ENCODE results near the gene ZNF582. TPM values are rescaled to one million over a fixed set of nuclear protein-coding genes. Genes with fewer than 3 reads are reported as not detected.

The ZNF582 gene
- total and polyA plus RNA-seq, 2 donors (not counting 3 experiments of a cell fraction or from before 2014, with no cell fraction given), result 2.5 to 2.9 TPM

DNA sequence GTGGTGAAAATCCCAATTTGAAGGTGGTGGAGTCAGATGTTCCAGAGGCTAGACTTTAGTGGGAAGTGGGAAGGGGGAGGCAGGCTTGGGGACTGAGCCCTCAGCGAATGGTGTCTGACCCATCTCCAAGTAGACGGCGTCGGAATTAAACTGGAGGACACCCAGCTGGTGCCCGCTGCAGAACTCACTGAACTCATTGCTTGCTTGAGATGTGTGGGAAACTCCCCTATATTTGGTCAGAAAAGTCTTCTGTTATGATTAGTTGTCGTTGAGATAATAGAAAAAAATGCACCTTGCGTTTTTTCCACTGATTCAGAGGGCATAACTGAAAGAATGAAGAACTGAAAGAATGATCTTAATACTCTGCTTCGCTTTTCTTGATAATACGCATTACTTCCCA is 9.9 kb upstream of the ZNF582 start:
- Histone ChIP-seq H3K79me2 (ENCODE audit: control insufficient read depth, insufficient read depth, low read length) (no peaks in the 10 kb centered on the region), H3K27me3 (ENCODE audit: control insufficient read depth in 2 of 2, insufficient read depth in 2 of 2, low read length in 2 of 2) (no peaks in the 10 kb centered on the region), H3K9ac (replicated peaks; ENCODE audit: extremely low read depth, insufficient read depth, low read length) (peak overlapping the region; percentile 71), H2AFZ (ENCODE audit: low read depth, low read length) (peak overlapping the region; percentile 72), H3K36me3 (ENCODE audit: control insufficient read depth in 2 of 2, extremely low read depth in 1 of 2, insufficient read depth in 2 of 2, low read length in 2 of 2) (peaks cover 0 to 6% of the 10 kb centered on the region in 2 experiments), H3K9me1 (replicated peaks; ENCODE audit: control insufficient read depth, extremely low read depth, insufficient read depth, low read length) (no peaks in the 10 kb centered on the region), H4K20me1 (replicated peaks; ENCODE audit: control insufficient read depth, extremely low read depth, insufficient read depth, low read length) (no peaks in the 10 kb centered on the region), H3K4me2 (ENCODE audit: insufficient read depth, low read length) (peak overlapping the region; percentile 73), H3K4me1 (ENCODE audit: control insufficient read depth, extremely low read depth, insufficient read depth, low read length) (peaks cover 8% of the 10 kb centered on the region), H3K9me3 (replicated peaks; ENCODE audit: control insufficient read depth, insufficient read depth, low read length) (peaks cover 2% of the 10 kb centered on the region), H3K4me3 (replicated peaks in 1 of 3; ENCODE audit: insufficient read depth in 1 of 3, low read depth in 1 of 3, low read length in 3 of 3) (peak overlapping the region; percentile 42 to 81 (median 53)), H3K27ac (ENCODE audit: insufficient read depth, low read depth, low read length) (peak overlapping the region; percentile 57)
- FAIRE-seq (peak; percentile 4), DNase-seq (ENCODE audit: low read depth, low spot score) (no peak)
- TF ChIP-seq, protein P1, sequence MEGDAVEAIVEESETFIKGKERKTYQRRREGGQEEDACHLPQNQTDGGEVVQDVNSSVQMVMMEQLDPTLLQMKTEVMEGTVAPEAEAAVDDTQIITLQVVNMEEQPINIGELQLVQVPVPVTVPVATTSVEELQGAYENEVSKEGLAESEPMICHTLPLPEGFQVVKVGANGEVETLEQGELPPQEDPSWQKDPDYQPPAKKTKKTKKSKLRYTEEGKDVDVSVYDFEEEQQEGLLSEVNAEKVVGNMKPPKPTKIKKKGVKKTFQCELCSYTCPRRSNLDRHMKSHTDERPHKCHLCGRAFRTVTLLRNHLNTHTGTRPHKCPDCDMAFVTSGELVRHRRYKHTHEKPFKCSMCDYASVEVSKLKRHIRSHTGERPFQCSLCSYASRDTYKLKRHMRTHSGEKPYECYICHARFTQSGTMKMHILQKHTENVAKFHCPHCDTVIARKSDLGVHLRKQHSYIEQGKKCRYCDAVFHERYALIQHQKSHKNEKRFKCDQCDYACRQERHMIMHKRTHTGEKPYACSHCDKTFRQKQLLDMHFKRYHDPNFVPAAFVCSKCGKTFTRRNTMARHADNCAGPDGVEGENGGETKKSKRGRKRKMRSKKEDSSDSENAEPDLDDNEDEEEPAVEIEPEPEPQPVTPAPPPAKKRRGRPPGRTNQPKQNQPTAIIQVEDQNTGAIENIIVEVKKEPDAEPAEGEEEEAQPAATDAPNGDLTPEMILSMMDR (IDR thresholded peaks at IDR 0.05; ENCODE audit: extremely low read depth in 1 of 2, insufficient read depth in 1 of 2, low read depth in 1 of 2, low read length in 2 of 2), result no peak
- no peak for TF ChIP-seq POLR2AphosphoS5 (IDR thresholded peaks at IDR 0.05; ENCODE audit: insufficient read depth, low read depth, low read length)
- BruUV-seq (replicated peaks), result TSS peak; percentile 64
- intact Hi-C loops (cut with micrococcal nuclease) (loop anchor here (10.0 kb wide), 1 partner anchor 162 kb away; the partner anchor contains the start of gene ZNF470), dilution Hi-C loops (cut with MboI; ENCODE audit: extremely low pct_ligation_motif_present, low sequenced_read_pairs) (no loop called here)
- POLR2A ChIA-PET, result no interaction called here
- CTCF ChIA-PET, result interaction anchor here (0.6 to 1.4 kb wide), 6 partner anchors 9 to 337 kb away, joined by 3 to 5 read pairs (median 4); partner anchors contain the start of gene ZNF71

DNA sequence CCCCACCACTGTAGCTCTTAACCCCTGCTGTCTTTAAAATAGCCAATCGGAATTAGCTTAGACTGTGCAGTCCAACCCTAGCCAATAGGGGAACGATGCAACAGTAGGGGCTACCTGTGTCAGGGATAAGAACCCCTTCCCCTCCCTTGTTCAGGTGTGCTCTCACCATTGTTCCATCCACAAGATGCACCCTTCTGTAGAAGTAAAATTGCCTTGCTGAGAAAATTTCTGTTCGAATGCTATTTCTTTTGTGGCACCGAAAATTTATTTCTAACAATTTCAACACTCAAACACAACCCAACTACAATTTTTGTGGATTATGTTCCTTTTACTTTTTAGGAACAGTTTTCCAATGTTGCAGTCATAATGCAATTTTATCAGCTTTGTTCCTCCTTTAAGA is 7.2 kb upstream of the ZNF582 start:
- CTCF ChIA-PET, result no interaction called here
- no TSS peak for BruUV-seq (replicated peaks)
- Histone ChIP-seq H3K9me1 (replicated peaks; ENCODE audit: control insufficient read depth, extremely low read depth, insufficient read depth, low read length) (no peaks in the 10 kb centered on the region), H3K9me3 (replicated peaks; ENCODE audit: control insufficient read depth, insufficient read depth, low read length) (peaks cover 2% of the 10 kb centered on the region), H3K4me2 (ENCODE audit: insufficient read depth, low read length) (no peak overlapping the region), H3K4me3 (replicated peaks in 1 of 3; ENCODE audit: insufficient read depth in 1 of 3, low read depth in 1 of 3, low read length in 3 of 3) (no peak overlapping the region), H3K79me2 (ENCODE audit: control insufficient read depth, insufficient read depth, low read length) (no peaks in the 10 kb centered on the region), H2AFZ (ENCODE audit: low read depth, low read length) (no peak overlapping the region), H3K27me3 (ENCODE audit: control insufficient read depth in 2 of 2, insufficient read depth in 2 of 2, low read length in 2 of 2) (no peaks in the 10 kb centered on the region), H4K20me1 (replicated peaks; ENCODE audit: control insufficient read depth, extremely low read depth, insufficient read depth, low read length) (no peaks in the 10 kb centered on the region), H3K27ac (ENCODE audit: insufficient read depth, low read depth, low read length) (no peak overlapping the region), H3K9ac (replicated peaks; ENCODE audit: extremely low read depth, insufficient read depth, low read length) (no peak overlapping the region), H3K36me3 (ENCODE audit: control insufficient read depth in 2 of 2, extremely low read depth in 1 of 2, insufficient read depth in 2 of 2, low read length in 2 of 2) (no peaks in the 10 kb centered on the region), H3K4me1 (ENCODE audit: control insufficient read depth, extremely low read depth, insufficient read depth, low read length) (peaks cover 8% of the 10 kb centered on the region)
- FAIRE-seq (no peak), DNase-seq (ENCODE audit: low read depth, low spot score) (no peak)
- TF ChIP-seq POLR2A (IDR thresholded peaks at IDR 0.05; ENCODE audit: low read depth, low read length) (no peak), EZH2 (IDR thresholded peaks at IDR 0.05; ENCODE audit: borderline replicate concordance, low read depth, low read length, severe bottlenecking) (no peak), MYC (IDR thresholded peaks at IDR 0.05; ENCODE audit: low read depth, low read length) (no peak), JUN (IDR thresholded peaks at IDR 0.05; ENCODE audit: borderline replicate concordance, insufficient read depth, insufficient read length, low read depth) (no peak), GATA2 (IDR thresholded peaks at IDR 0.05; ENCODE audit: insufficient read depth, insufficient read length, low read depth, low read length) (no peak), FOS (IDR thresholded peaks at IDR 0.05; ENCODE audit: borderline replicate concordance, insufficient read depth, low read length) (no peak)
- TF ChIP-seq, protein P1 (IDR thresholded peaks at IDR 0.05; ENCODE audit: extremely low read depth in 1 of 2, insufficient read depth in 1 of 2, low read depth in 1 of 2, low read length in 2 of 2), result no peak
- TF ChIP-seq, protein P2, sequence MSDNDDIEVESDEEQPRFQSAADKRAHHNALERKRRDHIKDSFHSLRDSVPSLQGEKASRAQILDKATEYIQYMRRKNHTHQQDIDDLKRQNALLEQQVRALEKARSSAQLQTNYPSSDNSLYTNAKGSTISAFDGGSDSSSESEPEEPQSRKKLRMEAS (IDR thresholded peaks at IDR 0.05; ENCODE audit: insufficient read depth, insufficient read length), result no peak
- intact Hi-C loops (cut with micrococcal nuclease) (loop anchor here (10.0 kb wide), 1 partner anchor 164 kb away; the partner anchor contains the start of gene ZNF470), dilution Hi-C loops (cut with MboI; ENCODE audit: extremely low pct_ligation_motif_present, low sequenced_read_pairs) (no loop called here)
- POLR2A ChIA-PET, result no interaction called here

All from endothelial cell of umbilical vein (primary cell).